DMS53 (cell line): ENCODE measurements around the gene MOSMO.
A peak's percentile ranks its signal among the peaks of the same experiment; 100 is the strongest.
"Not testable (repeated sequence)": the region's sequence is repeated elsewhere in the genome, so short reads cannot be mapped to it uniquely, and the experiment has no call there.

Experiments used
- DNase-seq: peaks from one replicate; lab custom pipeline; 2025; lab: John Stamatoyannopoulos, UW

MOSMO gene

GRCh38 chr16:22093331-22093730 is 85.4 kb downstream of the MOSMO start:
- no peak for DNase-seq

GRCh38 chr16:22093996-22094395 is 86.1 kb downstream of the MOSMO start:
- DNase-seq: no peak

GRCh38 chr16:22098405-22099255 is 90.7 kb downstream of the MOSMO start:
- peak; percentile 78 for DNase-seq

- DNase-seq: no peak
Observed at GRCh38 chr16:22099256-22099975, 91.5 kb downstream of the MOSMO start.

- peak; percentile 2 for DNase-seq
Observed at GRCh38 chr16:22103441-22103840, 95.5 kb downstream of the MOSMO start.

DNA sequence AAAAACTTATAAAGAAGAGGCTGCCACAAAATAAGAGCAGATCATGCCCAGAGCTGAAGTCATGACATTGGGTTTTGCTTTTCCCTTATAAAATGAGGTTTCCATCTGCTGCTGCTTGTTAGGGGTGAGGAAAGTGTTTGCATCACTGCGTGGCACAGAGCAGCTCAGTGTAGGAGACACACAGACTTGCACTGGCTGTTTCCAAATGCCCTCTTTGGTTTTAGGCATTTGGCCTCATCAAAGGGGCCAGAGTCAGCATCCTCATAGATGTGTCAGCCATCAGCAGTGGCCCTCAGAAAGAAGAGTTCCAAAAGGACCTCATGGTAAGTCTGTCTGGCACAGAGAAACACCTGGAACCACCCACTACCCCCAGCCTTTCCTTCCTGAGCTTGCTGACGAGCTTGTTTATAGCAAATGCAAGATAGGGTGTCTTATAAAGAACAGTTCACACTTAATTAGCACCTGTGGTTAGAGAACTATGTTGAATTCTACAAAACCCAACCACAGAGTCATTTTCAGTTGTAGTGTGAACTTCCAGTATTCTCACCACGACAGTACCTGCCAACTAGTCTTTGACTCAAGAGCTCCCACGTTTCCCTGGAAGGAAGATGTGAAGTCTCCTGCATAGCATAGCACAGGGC is 101.5 kb downstream of the MOSMO start:
- no peak for DNase-seq

DNA sequence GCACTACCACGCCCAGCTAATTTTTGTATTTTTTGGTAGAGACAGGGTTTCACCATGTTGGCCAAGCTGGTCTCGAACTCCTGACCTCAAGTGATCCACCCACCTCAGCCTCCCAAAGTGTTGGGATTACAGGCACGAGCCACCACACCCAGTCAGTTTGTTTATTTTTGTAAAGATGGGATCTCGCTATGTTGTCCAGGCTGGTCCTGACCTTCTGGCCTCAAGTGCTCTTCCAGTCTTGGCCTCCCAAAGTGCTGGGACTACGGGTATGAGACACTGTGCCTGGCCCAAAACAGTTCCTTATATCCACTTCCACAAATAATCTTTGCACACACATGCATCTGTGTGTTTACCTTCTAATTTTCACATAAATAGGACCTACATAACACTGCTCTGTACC is 103.7 kb downstream of the MOSMO start:
- not testable (repeated sequence) for DNase-seq

GRCh38 chr16:22116095-22116700 is 108.3 kb downstream of the MOSMO start:
- DNase-seq: no peak

GRCh38 chr16:22117609-22118008 is 109.7 kb downstream of the MOSMO start:
- DNase-seq: no peak

DNA sequence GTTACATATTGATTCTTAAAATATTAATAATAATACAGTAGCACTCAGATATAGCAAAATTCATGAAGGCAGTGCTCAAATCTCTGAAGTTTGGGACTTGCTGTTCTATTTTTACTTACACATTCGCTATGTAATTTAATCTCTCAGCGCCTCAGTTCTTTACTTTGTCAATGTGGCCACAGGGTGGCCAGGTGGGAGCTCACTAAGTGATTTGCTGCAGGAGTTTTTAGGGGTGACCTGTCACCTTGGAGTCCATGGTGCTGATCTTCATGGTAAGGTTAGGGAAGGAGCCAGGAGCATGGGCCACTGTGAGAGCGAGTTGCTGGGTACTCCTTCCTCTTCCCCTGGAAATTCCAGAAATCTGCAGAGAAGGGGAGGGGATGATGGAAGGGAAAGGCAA is 112.5 kb downstream of the MOSMO start:
- DNase-seq: no peak

DNA sequence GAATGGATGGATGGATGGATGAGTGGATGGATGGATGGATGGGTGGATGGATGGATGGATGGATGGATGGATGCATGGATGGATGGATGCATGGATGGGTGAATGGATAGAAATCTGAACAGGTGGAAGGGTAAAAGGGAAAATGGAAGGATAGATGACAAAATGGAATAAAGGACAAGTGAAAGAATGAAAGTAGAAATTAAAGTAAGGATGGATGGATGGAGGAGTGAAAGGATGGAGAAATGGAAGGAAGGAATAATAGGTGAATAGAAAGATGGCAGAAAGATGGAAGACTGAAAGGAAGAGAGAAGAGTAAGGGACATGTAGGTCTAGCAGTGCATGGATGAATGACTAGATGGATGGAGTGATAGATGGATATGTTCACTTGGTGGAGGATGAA is 114.3 kb downstream of the MOSMO start:
- DNase-seq: no peak

DNA sequence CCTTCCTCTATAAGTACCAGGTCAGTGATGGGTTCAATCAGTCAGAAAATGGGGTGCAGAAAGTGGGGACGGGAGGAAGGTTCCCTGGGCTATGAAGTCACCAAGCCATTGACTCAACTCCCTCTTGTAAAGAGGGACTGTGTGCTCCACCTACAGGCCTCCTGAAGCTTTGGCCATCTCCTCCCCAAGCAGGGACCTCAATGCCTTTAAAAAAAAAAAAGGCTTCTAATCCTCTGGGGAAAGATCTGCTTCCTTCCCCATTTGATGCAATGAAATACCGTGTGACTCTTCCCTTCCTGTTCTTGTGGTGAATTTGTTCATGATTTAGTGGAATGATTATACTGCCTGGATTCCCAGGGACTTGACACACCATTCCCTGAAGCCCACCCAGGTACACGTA is 115.2 kb downstream of the MOSMO start:
- peak; percentile 23 for DNase-seq

GRCh38 chr16:22123759-22124490 is 116.0 kb downstream of the MOSMO start:
- peak; percentile 9 for DNase-seq

GRCh38 chr16:22124583-22125284 is 116.8 kb downstream of the MOSMO start:
- no peak for DNase-seq

GRCh38 chr16:22126037-22126558 is 118.2 kb downstream of the MOSMO start:
- DNase-seq: no peak

DNA sequence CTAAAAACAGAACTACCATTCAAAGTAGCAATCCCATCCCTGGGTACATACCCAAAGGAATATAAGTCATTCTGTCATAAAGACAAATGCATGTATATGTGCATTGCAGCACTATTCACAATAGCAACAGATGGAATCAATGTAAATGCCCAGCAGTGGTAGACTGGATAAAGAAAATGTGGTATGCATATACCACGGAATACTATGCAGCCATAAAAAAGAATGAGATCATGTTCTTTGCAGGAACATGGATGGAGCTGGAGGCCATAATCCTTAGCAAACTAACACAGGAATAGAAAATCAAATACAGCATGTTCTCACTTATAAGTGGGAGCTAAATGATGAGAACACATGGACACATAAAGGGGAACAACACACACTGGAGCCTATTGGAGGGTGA is 120.6 kb downstream of the MOSMO start:
- not testable (repeated sequence) for DNase-seq

GRCh38 chr16:22130528-22130927 is 122.6 kb downstream of the MOSMO start:
- no peak for DNase-seq

- DNase-seq: no peak
Observed at GRCh38 chr16:22132801-22133200, 124.9 kb downstream of the MOSMO start.
